Upper lobe of right lung (tissue), 1 donor: ENCODE results near the gene CDC37L1. TPM values are rescaled to one million over a fixed set of nuclear protein-coding genes. Genes with fewer than 3 reads are reported as not detected.

Experiments
- ATAC-seq: fragments of 200-7000 bp; cut with Tn5 transposase; one replicate; pipeline ENCODE4 v1.9.1; 2020; ENCODE audit warnings: mild to moderate bottlenecking, moderate library complexity
- DNase-seq: peaks from one replicate; pipeline ENCODE4 v3.0.0-alpha.2; 2020
- H3K27ac ChIP-seq: fragments of 200-600 bp; one replicate; pipeline ENCODE4 v1.8.0; 2022
- H3K27me3 ChIP-seq: fragments of 200-600 bp; one replicate; pipeline ENCODE4 v1.8.0; 2022; ENCODE audit warnings: mild to moderate bottlenecking
- H3K36me3 ChIP-seq: fragments of 200-600 bp; one replicate; pipeline ENCODE4 v1.8.0; 2022
- H3K4me1 ChIP-seq: fragments of 200-600 bp; one replicate; pipeline ENCODE4 v1.8.0; 2022
- H3K4me3 ChIP-seq: fragments of 200-600 bp; one replicate; pipeline ENCODE4 v1.8.0; 2022; ENCODE audit warnings: mild to moderate bottlenecking
- H3K9me3 ChIP-seq: fragments of 200-600 bp; one replicate; pipeline ENCODE4 v1.8.0; 2022
- intact Hi-C: fragments of 100-400 bp; cut with DNase I; formaldehyde crosslinking; loops from one replicate; pipeline ENCODE4 v1.11.0; 2022
- total RNA-seq: library from RNA; stranded (reverse); fragmentation: NEBNext Ultra II Directional; extraction: Animal tissue kit (Norgen Biotek cat#: 25700); gene quantifications from one replicate; pipeline ENCODE4 v1.2.1, GENCODE V29; 2021
- TF ChIP-seq, protein P1 (sequence below): fragments of 200-600 bp; IDR thresholded peaks from one replicate; pipeline ENCODE4 v1.8.0; 2022; ENCODE audit warnings: antibody characterized with exemption
- donor health status: DM: no; HTN: yes; CAD: no; lungs with severe emphysema.

The CDC37L1 gene
- total RNA-seq, 1 donor from 2014 or later = 23.6 TPM

DNA sequence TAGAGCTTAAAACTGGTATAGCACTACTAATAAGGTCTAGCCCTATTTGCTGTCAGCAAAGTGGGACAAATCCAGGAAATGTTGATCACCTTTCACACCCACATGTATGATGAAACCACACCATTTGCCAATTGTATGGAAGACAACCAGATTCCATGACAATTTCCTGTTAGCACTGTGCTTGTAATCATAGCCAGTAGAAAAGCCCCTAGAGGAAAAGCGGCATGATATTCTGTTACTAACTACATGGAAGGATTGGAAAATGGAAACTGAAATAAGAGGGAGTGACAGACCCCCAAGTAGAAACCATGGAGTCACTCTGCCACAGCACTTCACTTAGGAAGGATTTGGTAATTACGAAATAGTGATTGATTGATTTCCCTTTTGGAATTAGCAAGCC, 14.0 kb upstream of the CDC37L1 start:
- H3K4me1 ChIP-seq = peaks cover 31% of the 10 kb centered on the region

DNA sequence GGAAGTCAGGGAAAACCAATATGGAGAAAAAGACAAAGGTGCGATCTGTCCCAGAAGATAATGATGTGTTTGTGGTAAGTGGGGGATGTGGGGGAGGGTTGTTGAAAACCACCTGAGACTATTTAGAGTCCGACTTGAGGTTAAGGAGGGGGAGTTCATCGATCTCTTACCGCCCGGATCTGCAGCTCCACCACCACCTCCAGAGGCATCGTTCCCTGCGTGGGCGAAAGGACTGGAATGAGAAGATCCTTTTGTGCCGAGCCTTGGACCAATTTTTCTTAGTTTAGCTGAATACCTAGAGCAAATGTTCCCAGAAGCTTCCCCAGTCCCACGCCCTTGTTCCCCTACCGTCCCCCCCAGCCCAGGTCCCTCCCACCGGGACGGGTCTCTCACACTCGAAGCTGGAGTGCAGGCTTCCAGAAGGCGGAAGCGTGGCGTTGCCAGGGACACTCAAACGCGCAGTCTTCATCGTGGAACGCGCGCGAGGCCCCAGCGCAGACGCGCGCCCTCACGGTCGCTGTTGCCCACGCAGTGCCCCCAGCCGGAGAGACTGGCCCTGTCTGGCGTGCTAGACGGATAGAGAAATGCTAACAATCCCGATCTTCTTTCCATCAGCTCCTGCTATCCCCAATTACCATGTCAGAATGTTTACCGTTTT, 13.2 kb upstream of the CDC37L1 start, which contains the start of gene SPATA6L:
SPATA6L (minus strand) TSS at position 439 of the 658 bp plus-strand sequence; CDS start at position 209, 230 bp downstream.
- intact Hi-C loops = no loop called here
- TF ChIP-seq, protein P1, sequence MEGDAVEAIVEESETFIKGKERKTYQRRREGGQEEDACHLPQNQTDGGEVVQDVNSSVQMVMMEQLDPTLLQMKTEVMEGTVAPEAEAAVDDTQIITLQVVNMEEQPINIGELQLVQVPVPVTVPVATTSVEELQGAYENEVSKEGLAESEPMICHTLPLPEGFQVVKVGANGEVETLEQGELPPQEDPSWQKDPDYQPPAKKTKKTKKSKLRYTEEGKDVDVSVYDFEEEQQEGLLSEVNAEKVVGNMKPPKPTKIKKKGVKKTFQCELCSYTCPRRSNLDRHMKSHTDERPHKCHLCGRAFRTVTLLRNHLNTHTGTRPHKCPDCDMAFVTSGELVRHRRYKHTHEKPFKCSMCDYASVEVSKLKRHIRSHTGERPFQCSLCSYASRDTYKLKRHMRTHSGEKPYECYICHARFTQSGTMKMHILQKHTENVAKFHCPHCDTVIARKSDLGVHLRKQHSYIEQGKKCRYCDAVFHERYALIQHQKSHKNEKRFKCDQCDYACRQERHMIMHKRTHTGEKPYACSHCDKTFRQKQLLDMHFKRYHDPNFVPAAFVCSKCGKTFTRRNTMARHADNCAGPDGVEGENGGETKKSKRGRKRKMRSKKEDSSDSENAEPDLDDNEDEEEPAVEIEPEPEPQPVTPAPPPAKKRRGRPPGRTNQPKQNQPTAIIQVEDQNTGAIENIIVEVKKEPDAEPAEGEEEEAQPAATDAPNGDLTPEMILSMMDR = peak; percentile 31
- Histone ChIP-seq H3K4me3 (peak within 1 kb of the TSS; percentile 53), H3K36me3 (no peaks in the 10 kb centered on the region), H3K27me3 (no peaks in the 10 kb centered on the region), H3K9me3 (no peaks in the 10 kb centered on the region), H3K27ac (peak within 1 kb of the TSS; percentile 82), H3K4me1 (peaks cover 31% of the 10 kb centered on the region)
- peak; percentile 92 for DNase-seq
- peak; percentile 85 for ATAC-seq

More for the DNA sequence above, 14.0 kb upstream of the CDC37L1 start:
- DNase-seq (no peak), ATAC-seq (no peak)
- H3K27me3 ChIP-seq = no peaks in the 10 kb centered on the region
- intact Hi-C loops = no loop called here
- peak overlapping the region; percentile 82 for H3K27ac ChIP-seq
- TF ChIP-seq, protein P1 = no peak
- no peaks in the 10 kb centered on the region for H3K36me3 ChIP-seq
- no peaks in the 10 kb centered on the region for H3K9me3 ChIP-seq
- peak overlapping the region; percentile 53 for H3K4me3 ChIP-seq

DNA sequence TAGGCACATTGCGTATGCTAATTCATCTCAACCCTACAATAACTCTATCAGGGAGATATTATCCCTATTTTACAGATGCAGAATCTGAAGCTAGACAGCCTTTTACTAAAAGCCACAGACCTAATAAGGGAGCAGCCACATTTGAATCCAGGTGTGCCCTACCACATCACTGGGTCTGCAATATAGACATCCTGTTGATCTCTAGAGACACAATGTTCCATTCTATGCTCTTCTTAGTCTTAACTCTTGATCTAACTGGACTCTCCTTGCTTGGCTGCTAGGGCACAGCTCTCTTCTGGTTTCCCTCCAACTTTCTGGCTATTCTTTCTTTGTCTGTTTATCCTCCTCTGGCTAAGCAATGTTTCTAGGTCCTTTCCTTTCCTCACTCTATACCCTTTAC, 11.7 kb upstream of the CDC37L1 start:
- Histone ChIP-seq H3K27me3 (no peaks in the 10 kb centered on the region), H3K4me1 (peaks cover 22% of the 10 kb centered on the region), H3K4me3 (no peak overlapping the region), H3K9me3 (no peaks in the 10 kb centered on the region), H3K36me3 (no peaks in the 10 kb centered on the region), H3K27ac (no peak overlapping the region)
- TF ChIP-seq, protein P1 = no peak
- no peak for ATAC-seq
- intact Hi-C loops = no loop called here
- no peak for DNase-seq

DNA sequence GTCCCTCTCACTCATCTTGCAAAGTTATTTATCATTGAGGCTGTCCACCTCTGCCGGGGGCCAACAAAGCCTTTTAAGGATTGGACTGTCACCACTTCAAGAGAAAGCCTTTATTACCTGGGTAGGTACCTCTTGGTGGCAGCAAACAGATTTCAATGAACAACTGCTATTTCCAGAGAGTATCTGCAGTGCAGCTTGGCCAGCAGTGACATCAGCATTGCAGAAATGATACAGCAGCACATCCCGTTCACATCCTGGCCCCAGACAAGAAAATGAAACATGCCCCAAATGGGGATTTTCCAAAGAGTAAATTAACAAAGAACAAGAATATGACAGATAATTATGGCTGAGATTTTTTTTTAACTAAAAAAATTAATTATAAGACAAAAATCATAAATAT, 10.8 kb upstream of the CDC37L1 start:
- Histone ChIP-seq H3K27me3 (no peaks in the 10 kb centered on the region), H3K27ac (no peak overlapping the region), H3K4me1 (peaks cover 13% of the 10 kb centered on the region), H3K4me3 (no peak overlapping the region), H3K9me3 (no peaks in the 10 kb centered on the region), H3K36me3 (no peaks in the 10 kb centered on the region)
- DNase-seq (no peak), ATAC-seq (no peak)
- TF ChIP-seq, protein P1 = no peak
- intact Hi-C loops = no loop called here

DNA sequence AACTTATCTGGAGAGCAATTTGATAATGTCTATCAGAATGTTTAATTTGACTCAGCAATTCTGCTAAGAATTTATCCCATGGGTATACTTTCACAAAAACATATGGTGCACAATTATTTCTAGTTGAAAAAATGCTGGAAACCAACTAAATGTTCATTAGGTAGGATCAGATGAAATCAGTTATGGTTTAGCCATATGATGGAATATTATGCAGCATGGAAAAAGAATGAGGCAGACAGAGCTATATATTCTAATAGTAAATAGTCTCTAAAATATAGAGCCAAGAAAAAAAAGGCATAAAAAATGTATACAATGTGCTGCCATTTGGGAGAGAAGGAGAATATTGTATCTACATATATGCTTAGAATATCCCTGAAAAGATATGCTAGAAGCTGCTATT, 9.5 kb upstream of the CDC37L1 start:
- TF ChIP-seq, protein P1 = no peak
- Histone ChIP-seq H3K4me3 (no peak overlapping the region), H3K27me3 (no peaks in the 10 kb centered on the region), H3K36me3 (no peaks in the 10 kb centered on the region), H3K27ac (no peak overlapping the region), H3K4me1 (peaks cover under 1% of the 10 kb centered on the region), H3K9me3 (no peaks in the 10 kb centered on the region)
- ATAC-seq = no peak
- DNase-seq = no peak
- intact Hi-C loops = no loop called here
